Endothelial cell of umbilical vein (primary cell): ENCODE results near the gene MCOLN2. TPM values are rescaled to one million over a fixed set of nuclear protein-coding genes. Genes with fewer than 3 reads are reported as not detected.

Experiments
- BruUV-seq: library from RNA; stranded (reverse); fragments of 400-500 nt; replicated peaks from 2 replicates; lab custom pipeline; 2021; lab: Mats Ljungman, UMichigan
- CTCF ChIA-PET: fragments of 300-600, 350-600 bp; sonication (Branson Sonifier 250); formaldehyde crosslinking; loops from one replicate; lab custom pipeline; 2021; ENCODE audit warnings: antibody characterized with exemption, inconsistent platforms; lab: Charles Lee
- POLR2A ChIA-PET: fragments of 300-600, 350-600 bp; sonication (Branson Sonifier 250); formaldehyde crosslinking; loops from one replicate; lab custom pipeline; 2021; ENCODE audit warnings: antibody characterized with exemption, inconsistent platforms; lab: Charles Lee
- DNase-seq: peaks from one replicate; pipeline ENCODE4 v3.0.0-alpha.2; 2011; ENCODE audit warnings: low read depth, low spot score
- FAIRE-seq: peaks from 2 replicates; lab custom pipeline; 2011; peaks lifted over from hg19 to GRCh38; lab: Jason Lieb, UNC
- H2AFZ ChIP-seq: 2 replicates; pipeline ENCODE4 v1.6.0; 2012; ENCODE audit warnings: low read depth, low read length, control low read depth, inconsistent platforms
- H3K27ac ChIP-seq: 2 replicates; pipeline ENCODE4 v1.5.1; 2011; ENCODE audit warnings: low read depth, mild to moderate bottlenecking, control low read depth, low read length, moderate library complexity; ENCODE audit not compliant: insufficient read depth
- H3K27me3 ChIP-seq, 2 experiments: 2 replicates each; pipeline versions ENCODE4 v1.6.0 to v1.6.1; 2011; ENCODE audit warnings: low read length in 2 of 2, mixed read lengths in 1 of 2; ENCODE audit not compliant: control insufficient read depth in 2 of 2, insufficient read depth in 2 of 2
- H3K36me3 ChIP-seq, 2 experiments: 2 replicates in 1 of 2; 3 replicates in 1 of 2; pipeline ENCODE4 v1.5.1; 2011; ENCODE audit warnings: low read length in 2 of 2, mild to moderate bottlenecking in 1 of 2, moderate library complexity in 1 of 2; ENCODE audit not compliant: control insufficient read depth in 2 of 2, insufficient read depth in 2 of 2; ENCODE audit errors: extremely low read depth in 1 of 2
- H3K4me1 ChIP-seq: 3 replicates; pipeline ENCODE4 v1.5.1; 2011; ENCODE audit warnings: mild to moderate bottlenecking, low read length; ENCODE audit not compliant: control insufficient read depth, insufficient read depth; ENCODE audit errors: extremely low read depth
- H3K4me2 ChIP-seq: 2 replicates; pipeline ENCODE4 v1.6.1; 2011; ENCODE audit warnings: low read length, control low read depth, mixed read lengths; ENCODE audit not compliant: insufficient read depth
- H3K4me3 ChIP-seq, 3 experiments: fragments of 200-600 bp in 1 of 3; sonication (generic), shearing (Covaris generic) in 1 of 3; replicated peaks in 1 of 3; 2 replicates each; pipeline ENCODE4 v1.5.1; 2011 to 2016; ENCODE audit warnings: control low read depth in 3 of 3, low read length in 3 of 3, mild to moderate bottlenecking in 2 of 3, inconsistent platforms in 1 of 3, low read depth in 1 of 3, moderate library complexity in 1 of 3; ENCODE audit not compliant: insufficient read depth in 1 of 3
- H3K79me2 ChIP-seq: 2 replicates; pipeline ENCODE4 v1.6.0; 2012; ENCODE audit warnings: low read length, inconsistent platforms; ENCODE audit not compliant: control insufficient read depth, insufficient read depth
- H3K9ac ChIP-seq: replicated peaks from 2 replicates; pipeline ENCODE3; 2011; ENCODE audit warnings: low read length, control low read depth; ENCODE audit not compliant: insufficient read depth; ENCODE audit errors: extremely low read depth
- H3K9me1 ChIP-seq: replicated peaks from 3 replicates; pipeline ENCODE4 v1.6.0; 2011; ENCODE audit warnings: mild to moderate bottlenecking, low read length; ENCODE audit not compliant: control insufficient read depth, insufficient read depth; ENCODE audit errors: extremely low read depth
- H3K9me3 ChIP-seq: replicated peaks from 2 replicates; pipeline ENCODE4 v1.5.1; 2012; ENCODE audit warnings: low read length, inconsistent platforms; ENCODE audit not compliant: control insufficient read depth, insufficient read depth
- H4K20me1 ChIP-seq: replicated peaks from 2 replicates; pipeline ENCODE3; 2011; ENCODE audit warnings: mild to moderate bottlenecking, low read length; ENCODE audit not compliant: control insufficient read depth, insufficient read depth; ENCODE audit errors: extremely low read depth
- EZH2 ChIP-seq: IDR thresholded peaks from 2 replicates; pipeline ENCODE4 v1.6.1; 2012; ENCODE audit warnings: borderline replicate concordance, low read depth, mild to moderate bottlenecking, moderate library complexity, low read length, inconsistent platforms; ENCODE audit not compliant: severe bottlenecking
- FOS ChIP-seq: IDR thresholded peaks from 2 replicates; pipeline ENCODE4 v1.6.1; 2011; ENCODE audit warnings: mild to moderate bottlenecking, low read length, moderate library complexity, borderline replicate concordance; ENCODE audit not compliant: insufficient read depth
- GATA2 ChIP-seq: IDR thresholded peaks from 2 replicates; pipeline ENCODE4 v1.7.0; 2011; ENCODE audit warnings: low read depth, mild to moderate bottlenecking, moderate library complexity, mixed read lengths, low read length; ENCODE audit not compliant: insufficient read length, insufficient read depth
- JUN ChIP-seq: IDR thresholded peaks from 2 replicates; pipeline ENCODE4 v1.6.1; 2011; ENCODE audit warnings: borderline replicate concordance, low read depth; ENCODE audit not compliant: insufficient read length, insufficient read depth
- MYC ChIP-seq: IDR thresholded peaks from one replicate; pipeline ENCODE4 v1.6.1; 2011; ENCODE audit warnings: mild to moderate bottlenecking, low read depth, low read length
- POLR2A ChIP-seq: IDR thresholded peaks from 2 replicates; pipeline ENCODE4 v1.6.1; 2012; ENCODE audit warnings: low read depth, mild to moderate bottlenecking, control low read depth, low read length
- POLR2AphosphoS5 ChIP-seq: IDR thresholded peaks from 2 replicates; pipeline ENCODE4 v1.6.1; 2012; ENCODE audit warnings: low read depth, mild to moderate bottlenecking, control low read depth, low read length, moderate library complexity; ENCODE audit not compliant: insufficient read depth
- dilution Hi-C: fragments of 300-500 bp; cut with MboI; formaldehyde crosslinking; loops from one replicate; pipeline ENCODE4 v1.15.0; 2019; ENCODE audit warnings: low sequenced_read_pairs; ENCODE audit not compliant: extremely low pct_ligation_motif_present
- intact Hi-C: fragments of 100-400 bp; cut with micrococcal nuclease; formaldehyde crosslinking; loops from one replicate; pipeline ENCODE4 v1.10.0; 2022
- polyA plus RNA-seq, 4 experiments: library from polyadenylated mRNA; depleted of rRNA in 3 of 4; stranded (reverse) in 3 of 4; unstranded in 1 of 4; fragments of >200 nt; gene quantifications; 2 replicates each; pipeline versions ENCODE4 v1.2.1 to v1.2.3, GENCODE V29; 2011 to 2012; ENCODE audit warnings: missing spikeins in 1 of 4
- total RNA-seq: library from RNA; stranded (reverse); gene quantifications from 2 replicates; pipeline ENCODE4 v1.2.3, GENCODE V29; 2021
- TF ChIP-seq, protein P1 (sequence below): IDR thresholded peaks from 2 replicates; pipeline ENCODE4 v1.6.1; 2011; ENCODE audit not compliant: insufficient read depth, insufficient read length
- TF ChIP-seq, protein P2 (sequence below), 2 donors: IDR thresholded peaks; 1 replicate in 1 of 2; 2 replicates in 1 of 2; pipeline ENCODE4 v1.5.1; 2011; ENCODE audit warnings: low read length in 2 of 2, mild to moderate bottlenecking in 2 of 2, moderate library complexity in 2 of 2, control low read depth in 1 of 2, inconsistent platforms in 1 of 2, low read depth in 1 of 2; ENCODE audit not compliant: insufficient read depth in 1 of 2; ENCODE audit errors: extremely low read depth in 1 of 2

MCOLN2 gene
- total and polyA plus RNA-seq, 2 donors (not counting 3 experiments of a cell fraction or from before 2014, with no cell fraction given): not detected

DNA sequence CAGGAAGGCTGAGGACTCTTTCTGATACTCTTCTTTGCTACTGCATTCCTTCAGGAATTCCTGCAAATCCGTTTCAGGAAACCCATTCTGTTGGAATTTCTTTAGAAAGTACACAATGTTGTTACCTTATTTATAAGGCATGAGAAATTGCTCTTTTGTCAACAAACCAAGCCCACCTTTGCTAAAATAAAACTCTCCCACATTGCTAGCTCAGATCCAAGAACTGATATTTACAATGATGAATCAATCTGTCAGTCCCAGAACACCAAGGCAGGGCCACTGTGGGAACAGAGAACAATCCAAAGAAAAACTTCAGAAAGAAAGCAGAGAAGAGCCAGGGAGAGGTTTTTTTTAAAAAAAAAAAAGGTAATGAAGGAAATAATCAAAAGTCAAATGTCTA lies 67.3 kb downstream of the MCOLN2 start:
- H3K79me2 ChIP-seq: no peaks in the 10 kb centered on the region
- TF ChIP-seq EZH2 (no peak), MYC (no peak), POLR2AphosphoS5 (no peak), JUN (no peak), GATA2 (no peak), POLR2A (no peak), FOS (no peak)
- TF ChIP-seq, protein P1, sequence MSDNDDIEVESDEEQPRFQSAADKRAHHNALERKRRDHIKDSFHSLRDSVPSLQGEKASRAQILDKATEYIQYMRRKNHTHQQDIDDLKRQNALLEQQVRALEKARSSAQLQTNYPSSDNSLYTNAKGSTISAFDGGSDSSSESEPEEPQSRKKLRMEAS: no peak
- TF ChIP-seq, protein P2, sequence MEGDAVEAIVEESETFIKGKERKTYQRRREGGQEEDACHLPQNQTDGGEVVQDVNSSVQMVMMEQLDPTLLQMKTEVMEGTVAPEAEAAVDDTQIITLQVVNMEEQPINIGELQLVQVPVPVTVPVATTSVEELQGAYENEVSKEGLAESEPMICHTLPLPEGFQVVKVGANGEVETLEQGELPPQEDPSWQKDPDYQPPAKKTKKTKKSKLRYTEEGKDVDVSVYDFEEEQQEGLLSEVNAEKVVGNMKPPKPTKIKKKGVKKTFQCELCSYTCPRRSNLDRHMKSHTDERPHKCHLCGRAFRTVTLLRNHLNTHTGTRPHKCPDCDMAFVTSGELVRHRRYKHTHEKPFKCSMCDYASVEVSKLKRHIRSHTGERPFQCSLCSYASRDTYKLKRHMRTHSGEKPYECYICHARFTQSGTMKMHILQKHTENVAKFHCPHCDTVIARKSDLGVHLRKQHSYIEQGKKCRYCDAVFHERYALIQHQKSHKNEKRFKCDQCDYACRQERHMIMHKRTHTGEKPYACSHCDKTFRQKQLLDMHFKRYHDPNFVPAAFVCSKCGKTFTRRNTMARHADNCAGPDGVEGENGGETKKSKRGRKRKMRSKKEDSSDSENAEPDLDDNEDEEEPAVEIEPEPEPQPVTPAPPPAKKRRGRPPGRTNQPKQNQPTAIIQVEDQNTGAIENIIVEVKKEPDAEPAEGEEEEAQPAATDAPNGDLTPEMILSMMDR (IDR thresholded peaks at IDR 0.05; ENCODE audit: extremely low read depth in 1 of 2, insufficient read depth in 1 of 2, low read depth in 1 of 2, low read length in 2 of 2): no peak
- no TSS peak for BruUV-seq
- POLR2A ChIA-PET: no interaction called here
- no peaks in the 10 kb centered on the region for H4K20me1 ChIP-seq
- H3K9me1 ChIP-seq: no peaks in the 10 kb centered on the region
- H2AFZ ChIP-seq: no peak overlapping the region
- no peak overlapping the region for H3K9ac ChIP-seq
- H3K27ac ChIP-seq: no peak overlapping the region
- H3K27me3 ChIP-seq: peaks cover 29 to 54% of the 10 kb centered on the region in 2 experiments
- H3K4me2 ChIP-seq: no peak overlapping the region
- DNase-seq (no peak), FAIRE-seq (no peak)
- no peak overlapping the region for H3K4me3 ChIP-seq
- no peaks in the 10 kb centered on the region for H3K36me3 ChIP-seq
- H3K9me3 ChIP-seq: no peaks in the 10 kb centered on the region
- CTCF ChIA-PET: interaction anchor here (1.1 to 1.8 kb wide), 4 partner anchors 15 to 157 kb away, joined by 3 to 8 read pairs (median 4); no protein-coding TSS in a partner anchor
- intact Hi-C loops: no loop called here
- dilution Hi-C loops: no loop called here
- H3K4me1 ChIP-seq: no peaks in the 10 kb centered on the region
